Smooth muscle cell (in vitro differentiated cells): ENCODE measurements around the gene DPM3. TPM values are rescaled to one million over a fixed set of nuclear protein-coding genes. Genes with fewer than 3 reads are reported as not detected.

Source experiments
- DNase-seq: peaks from one replicate; lab custom pipeline; 2025; ENCODE audit not compliant: unreplicated experiment; lab: John Stamatoyannopoulos, UW
- H2AFZ ChIP-seq: fragments of 200-600 bp; sonication (generic); 2 replicates; pipeline ENCODE4 v1.6.0; 2016; ENCODE audit warnings: antibody characterized with exemption, low read depth, mild to moderate bottlenecking
- H3F3A ChIP-seq: fragments of 200-600 bp; sonication (generic); 2 replicates; pipeline ENCODE4 v1.6.0; 2017; ENCODE audit warnings: antibody characterized with exemption, low read depth
- H3K27ac ChIP-seq: fragments of 200-600 bp; sonication (generic); 2 replicates; pipeline ENCODE4 v1.5.1; 2016; ENCODE audit warnings: low read depth, mild to moderate bottlenecking
- H3K27me3 ChIP-seq: fragments of 200-600 bp; sonication (generic); 2 replicates; pipeline ENCODE4 v1.6.1; 2016; ENCODE audit warnings: low read depth, mild to moderate bottlenecking
- H3K36me3 ChIP-seq: fragments of 200-600 bp; sonication (generic); 2 replicates; pipeline ENCODE4 v1.5.1; 2016; ENCODE audit warnings: low read depth
- H3K4me1 ChIP-seq: fragments of 200-600 bp; sonication (generic); 2 replicates; pipeline ENCODE4 v1.5.1; 2016; ENCODE audit warnings: low read depth
- H3K4me2 ChIP-seq: fragments of 200-600 bp; sonication (generic); 2 replicates; pipeline ENCODE4 v1.6.0; 2016; ENCODE audit warnings: mild to moderate bottlenecking
- H3K4me3 ChIP-seq: fragments of 200-600 bp; sonication (generic); 2 replicates; pipeline ENCODE4 v1.5.1; 2016; ENCODE audit warnings: mild to moderate bottlenecking
- H3K79me2 ChIP-seq: fragments of 200-600 bp; sonication (generic); 2 replicates; pipeline ENCODE4 v1.6.0; 2016; ENCODE audit warnings: low read depth, mild to moderate bottlenecking
- H3K9ac ChIP-seq: fragments of 200-600 bp; sonication (generic); 2 replicates; pipeline ENCODE4 v1.6.0; 2016; ENCODE audit warnings: low read depth
- H3K9me3 ChIP-seq: fragments of 200-600 bp; sonication (generic); replicated peaks from 2 replicates; pipeline ENCODE4 v1.5.1; 2016; ENCODE audit warnings: low read depth
- H4K20me1 ChIP-seq: fragments of 200-600 bp; sonication (generic); 2 replicates; pipeline ENCODE4 v1.6.0; 2016; ENCODE audit warnings: low read depth
- CTCF ChIP-seq: fragments of 200-600 bp; sonication (generic); IDR thresholded peaks from 2 replicates; pipeline ENCODE4 v1.5.1; 2017; ENCODE audit warnings: borderline replicate concordance, mild to moderate bottlenecking, antibody characterized with exemption; ENCODE audit not compliant: insufficient read depth, poor library complexity, severe bottlenecking
- WGBS: methylation state at CpG from one replicate; pipeline ENCODE4 v1.1.7; 2016; ENCODE audit warnings: low lambda C conversion rate; 5-methylcytosine and 5-hydroxymethylcytosine counted together
- polyA plus RNA-seq: library from polyadenylated mRNA; unstranded; fragments of >200 nt; fragmentation: Nextera tagmentation; extraction: Ambion mirVana; gene quantifications from 2 replicates; pipeline ENCODE4 v1.2.1, GENCODE V29; 2016
- total RNA-seq: library from RNA; depleted of rRNA; stranded (reverse); fragments of >200 nt; gene quantifications from 2 replicates; pipeline ENCODE4 v1.2.3, GENCODE V29; 2014

Gene DPM3
- total and polyA plus RNA-seq, 2 experiments from 2014 or later, result 69.1 to 75.8 TPM

GRCh38 chr1:155105604-155106011 is 34.7 kb downstream of the DPM3 start:
- Histone ChIP-seq H4K20me1 (no peaks in the 10 kb centered on the region), H3K4me2 (no peak overlapping the region), H3K4me3 (no peak overlapping the region), H2AFZ (no peak overlapping the region), H3K36me3 (no peaks in the 10 kb centered on the region), H3K4me1 (no peaks in the 10 kb centered on the region), H3K27ac (no peak overlapping the region), H3K79me2 (no peaks in the 10 kb centered on the region), H3F3A (no peaks in the 10 kb centered on the region), H3K9me3 (no peaks in the 10 kb centered on the region), H3K27me3 (no peaks in the 10 kb centered on the region), H3K9ac (no peak overlapping the region)
- TF ChIP-seq CTCF, result no peak
- 90% methylated on average over 7 of the region's 7 CpGs for WGBS
- DNase-seq, result no peak

GRCh38 chr1:155104605-155105534 is 35.5 kb downstream of the DPM3 start:
- Histone ChIP-seq H3K27ac (no peak overlapping the region), H3K36me3 (no peaks in the 10 kb centered on the region), H4K20me1 (no peaks in the 10 kb centered on the region), H2AFZ (no peak overlapping the region), H3K9ac (no peak overlapping the region), H3F3A (no peaks in the 10 kb centered on the region), H3K4me1 (no peaks in the 10 kb centered on the region), H3K79me2 (no peaks in the 10 kb centered on the region), H3K4me2 (no peak overlapping the region), H3K27me3 (no peaks in the 10 kb centered on the region), H3K4me3 (no peak overlapping the region), H3K9me3 (no peaks in the 10 kb centered on the region)
- DNase-seq, result no peak
- no peak for TF ChIP-seq CTCF
- 92% methylated on average over 7 of the region's 7 CpGs for WGBS

GRCh38 chr1:155103325-155103724 is 37.0 kb downstream of the DPM3 start:
- no peak overlapping the region for H3K9ac ChIP-seq
- no peaks in the 10 kb centered on the region for H3F3A ChIP-seq
- 95% methylated on average over 9 of the region's 9 CpGs for WGBS
- H3K27me3 ChIP-seq, result no peaks in the 10 kb centered on the region
- no peaks in the 10 kb centered on the region for H3K4me1 ChIP-seq
- no peaks in the 10 kb centered on the region for H3K79me2 ChIP-seq
- no peaks in the 10 kb centered on the region for H3K9me3 ChIP-seq
- H3K27ac ChIP-seq, result no peak overlapping the region
- DNase-seq, result no peak
- H3K4me2 ChIP-seq, result no peak overlapping the region
- H2AFZ ChIP-seq, result no peak overlapping the region
- no peak overlapping the region for H3K4me3 ChIP-seq
- no peaks in the 10 kb centered on the region for H4K20me1 ChIP-seq
- no peak for TF ChIP-seq CTCF
- no peaks in the 10 kb centered on the region for H3K36me3 ChIP-seq

- H3K79me2 ChIP-seq, result no peaks in the 10 kb centered on the region
- no peaks in the 10 kb centered on the region for H4K20me1 ChIP-seq
- no peaks in the 10 kb centered on the region for H3K4me1 ChIP-seq
- TF ChIP-seq CTCF, result no peak
- 79% methylated on average over 7 of the region's 7 CpGs for WGBS
- no peak for DNase-seq
- peaks cover 11% of the 10 kb centered on the region for H3K27me3 ChIP-seq
- H3K27ac ChIP-seq, result no peak overlapping the region
- no peak overlapping the region for H3K4me2 ChIP-seq
- no peaks in the 10 kb centered on the region for H3K9me3 ChIP-seq
- H3K4me3 ChIP-seq, result no peak overlapping the region
- H3K36me3 ChIP-seq, result no peaks in the 10 kb centered on the region
- no peak overlapping the region for H2AFZ ChIP-seq
- H3K9ac ChIP-seq, result no peak overlapping the region
- H3F3A ChIP-seq, result peaks cover 7% of the 10 kb centered on the region
Measured at GRCh38 chr1:155099331-155099730, 41.0 kb downstream of the DPM3 start.
